HG03060 (cell line): ENCODE data around the gene OLFML1.
"Not testable (repeated sequence)": the region's sequence is repeated elsewhere in the genome, so short reads cannot be mapped to it uniquely, and the experiment has no call there.

Experiments
- ATAC-seq: cut with Tn5 transposase; IDR thresholded peaks from one replicate; pipeline ENCODE4 v1.9.1; 2021; ENCODE audit warnings: low read depth, moderate number of reproducible peaks; ENCODE audit not compliant: unreplicated experiment

The OLFML1 gene

DNA sequence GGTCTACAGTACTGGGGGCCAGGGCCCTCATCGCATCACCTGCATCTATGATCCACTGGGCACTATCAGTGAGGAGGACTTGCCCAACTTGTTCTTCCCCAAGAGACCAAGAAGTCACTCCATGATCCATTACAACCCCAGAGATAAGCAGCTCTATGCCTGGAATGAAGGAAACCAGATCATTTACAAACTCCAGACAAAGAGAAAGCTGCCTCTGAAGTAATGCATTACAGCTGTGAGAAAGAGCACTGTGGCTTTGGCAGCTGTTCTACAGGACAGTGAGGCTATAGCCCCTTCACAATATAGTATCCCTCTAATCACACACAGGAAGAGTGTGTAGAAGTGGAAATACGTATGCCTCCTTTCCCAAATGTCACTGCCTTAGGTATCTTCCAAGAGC, 24.7 kb downstream of the OLFML1 start:
- no peak for ATAC-seq

DNA sequence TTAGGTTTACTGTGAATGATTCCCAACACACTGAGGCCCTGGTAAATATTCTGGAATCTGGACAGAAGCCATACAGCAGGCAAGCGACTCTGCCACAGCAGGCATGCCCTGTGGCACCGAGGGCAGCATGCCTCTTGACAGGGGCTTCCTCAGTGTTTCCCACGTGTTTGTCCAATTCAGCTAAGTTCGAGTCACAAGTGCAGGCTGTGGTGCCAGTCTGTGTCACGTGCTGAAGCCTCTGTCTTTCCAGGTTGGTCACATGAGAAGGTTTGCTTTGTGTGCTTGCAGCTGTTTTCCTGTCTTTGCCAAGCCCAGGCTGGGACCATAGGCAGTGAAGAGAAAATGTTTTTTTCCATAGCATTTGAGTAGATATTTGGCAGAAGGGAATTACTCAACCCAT, 26.1 kb downstream of the OLFML1 start:
- no peak for ATAC-seq

DNA sequence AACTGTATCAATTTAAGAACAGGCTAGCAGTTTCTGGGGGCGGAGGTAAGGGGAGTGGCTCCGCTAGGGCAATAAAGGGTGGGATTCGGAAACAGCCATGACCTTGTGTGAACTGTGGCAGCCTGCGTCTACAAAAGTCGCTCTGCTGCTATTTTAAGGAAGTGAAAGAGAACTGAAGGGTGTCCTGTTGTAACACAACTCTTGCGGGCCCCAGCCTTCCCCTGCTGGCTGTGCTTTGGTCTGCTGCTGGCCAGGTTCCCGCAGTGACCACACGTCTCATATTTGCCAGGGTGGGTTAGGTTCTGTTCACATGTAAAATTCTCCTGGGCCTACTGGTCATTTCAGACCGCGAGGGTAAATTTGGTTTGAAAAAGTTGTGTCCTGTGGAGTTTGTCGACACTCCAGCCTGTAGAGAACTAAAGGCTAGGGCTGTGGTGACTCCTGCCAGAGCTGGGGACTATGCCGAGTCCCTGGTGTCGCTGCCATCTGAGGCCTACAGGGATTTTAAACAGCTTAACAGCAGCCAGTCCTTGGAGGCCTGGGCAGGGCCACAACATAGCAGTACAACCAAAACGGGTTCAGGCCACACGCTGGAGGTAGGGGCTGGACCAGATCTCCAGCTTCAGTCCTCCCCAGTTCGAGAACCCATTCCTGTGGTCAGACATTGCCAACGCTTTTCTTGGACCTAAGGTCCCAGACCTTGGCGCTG, 27.4 kb downstream of the OLFML1 start:
- peak; percentile 83 for ATAC-seq

DNA sequence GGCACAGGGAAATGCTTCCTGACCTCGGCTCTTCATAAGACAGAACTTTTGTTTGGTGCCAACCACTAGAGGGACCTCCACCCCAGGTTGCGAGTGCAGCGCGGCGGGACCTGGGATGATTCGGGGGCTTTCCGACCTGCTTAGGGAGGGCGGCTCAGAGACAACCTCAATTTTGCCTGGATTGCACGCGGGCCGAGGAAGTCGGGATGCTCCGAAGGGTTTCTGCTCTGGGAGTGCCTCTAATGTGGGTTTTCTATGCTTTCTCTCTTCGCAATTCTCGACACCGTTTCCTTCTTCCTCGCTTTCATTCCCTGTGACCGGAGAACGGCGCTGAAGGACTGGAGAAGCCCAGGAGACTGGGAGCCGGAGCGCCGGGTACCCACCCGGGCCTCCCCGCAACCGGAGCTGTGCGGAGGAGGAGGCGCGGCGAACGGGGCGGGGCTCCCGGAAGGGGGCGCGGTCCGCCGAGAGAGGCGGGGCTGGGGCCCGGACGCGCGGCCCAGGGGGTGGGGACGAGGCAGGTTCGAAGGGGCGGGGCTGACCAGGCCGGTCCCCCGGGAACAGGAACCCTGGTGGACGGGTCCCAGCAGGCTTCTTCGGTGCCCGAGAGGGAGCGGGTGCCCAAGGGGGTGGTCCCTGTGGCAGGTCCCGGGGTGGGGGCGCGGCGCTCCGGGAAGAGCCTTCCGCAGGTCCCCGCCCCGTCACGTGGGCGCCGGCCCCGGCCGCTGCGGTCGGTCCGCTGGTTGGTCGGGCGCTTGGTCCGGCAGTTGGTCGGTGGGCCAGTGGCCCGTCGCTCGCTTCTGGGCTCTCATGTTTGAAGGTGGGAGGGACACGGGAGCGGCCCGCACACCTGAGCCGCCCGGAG, 28.2 kb downstream of the OLFML1 start, which contains the start of gene PPFIBP2:
TSS of gene PPFIBP2 (plus strand) at position 766 of the 865 bp plus-strand sequence. CDS start 35,477 bp downstream, outside the sequence.
- peak; percentile 22 for ATAC-seq

DNA sequence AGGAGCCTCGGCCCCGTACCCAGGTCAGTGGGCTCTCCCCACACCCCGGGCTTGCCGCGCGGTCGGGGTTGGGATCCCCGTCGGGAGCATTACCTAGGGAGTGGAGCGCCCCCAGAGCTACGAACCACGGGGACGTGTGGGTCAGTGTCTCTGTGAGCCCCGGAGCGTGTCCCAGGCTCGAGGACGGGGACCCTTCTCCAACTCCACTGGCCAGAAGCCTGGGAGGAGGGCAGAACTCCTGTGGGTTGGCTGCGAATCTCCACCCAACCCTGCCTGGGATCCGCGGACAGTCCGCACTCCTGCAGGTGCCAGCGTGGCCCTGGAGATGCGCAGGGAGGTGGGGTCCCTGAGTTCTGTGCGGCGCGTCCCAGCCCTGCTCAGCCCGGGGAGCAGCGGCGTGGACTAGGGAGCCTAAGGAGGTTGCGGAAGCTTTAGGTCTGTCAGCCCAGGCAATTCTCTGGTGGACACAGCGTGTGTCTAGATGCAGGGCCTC, 28.8 kb downstream of the OLFML1 start:
- ATAC-seq = peak; percentile 2

DNA sequence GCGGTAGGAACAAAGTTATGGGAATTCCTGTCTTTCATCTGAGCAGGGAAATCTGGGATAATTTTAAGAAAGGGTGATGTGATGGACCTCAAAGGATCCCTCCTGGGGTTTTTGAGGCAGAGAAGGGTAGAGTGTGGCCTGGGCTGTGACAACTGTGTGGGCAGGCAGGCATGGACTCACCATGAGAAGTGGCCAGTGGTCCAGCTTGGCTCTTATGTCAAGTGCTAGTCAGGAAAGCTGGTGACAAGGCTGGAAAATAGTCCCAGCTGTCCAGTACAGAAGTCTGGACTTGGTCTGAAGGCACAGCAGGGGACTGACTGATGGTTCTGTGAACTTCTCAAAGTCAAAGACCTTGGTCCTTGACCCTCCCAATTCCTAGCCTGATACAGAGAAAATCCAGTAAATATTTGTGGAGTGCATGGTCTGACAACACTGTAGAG, 30.2 kb downstream of the OLFML1 start:
- no peak for ATAC-seq

DNA sequence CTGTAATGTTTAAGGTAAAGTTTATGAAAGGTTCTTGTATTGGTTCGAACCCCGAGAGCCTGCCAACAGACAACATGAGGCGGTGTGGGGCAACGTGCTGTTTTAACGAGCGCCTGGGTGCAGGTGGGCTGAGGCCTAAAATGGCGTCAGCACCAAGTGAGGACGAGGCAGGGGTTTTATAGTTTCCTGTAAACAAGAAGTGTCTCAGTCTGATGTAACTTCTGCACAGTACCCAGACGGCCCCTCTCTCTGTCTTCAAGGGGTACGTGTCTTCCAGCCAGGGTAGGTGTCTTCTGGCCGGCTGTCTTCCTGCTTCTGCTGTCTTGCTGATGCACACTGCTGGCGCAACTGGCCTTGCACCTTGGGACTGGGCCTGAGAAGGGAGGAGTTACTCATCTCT, 31.2 kb downstream of the OLFML1 start:
- no peak for ATAC-seq

DNA sequence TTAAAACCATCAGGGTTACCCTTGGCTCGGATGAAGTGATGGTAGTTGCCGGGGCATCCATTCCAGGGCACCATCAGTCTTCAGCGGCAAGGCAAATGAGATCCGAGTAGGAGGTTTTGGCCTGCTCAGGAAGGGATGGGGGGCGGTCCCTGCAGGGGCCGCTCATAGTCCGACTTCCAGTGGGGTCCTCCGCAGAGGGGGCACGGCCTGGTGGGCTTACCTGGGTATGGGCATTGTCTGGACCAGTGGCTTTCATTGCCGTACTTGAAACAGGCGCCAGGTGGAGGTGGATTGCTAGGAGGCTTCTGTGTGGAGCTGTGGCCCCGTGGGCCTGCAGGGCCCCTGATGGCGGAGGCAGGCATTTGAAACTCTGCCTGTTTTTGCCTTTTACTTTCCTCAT, 32.4 kb downstream of the OLFML1 start:
- not testable (repeated sequence) for ATAC-seq

DNA sequence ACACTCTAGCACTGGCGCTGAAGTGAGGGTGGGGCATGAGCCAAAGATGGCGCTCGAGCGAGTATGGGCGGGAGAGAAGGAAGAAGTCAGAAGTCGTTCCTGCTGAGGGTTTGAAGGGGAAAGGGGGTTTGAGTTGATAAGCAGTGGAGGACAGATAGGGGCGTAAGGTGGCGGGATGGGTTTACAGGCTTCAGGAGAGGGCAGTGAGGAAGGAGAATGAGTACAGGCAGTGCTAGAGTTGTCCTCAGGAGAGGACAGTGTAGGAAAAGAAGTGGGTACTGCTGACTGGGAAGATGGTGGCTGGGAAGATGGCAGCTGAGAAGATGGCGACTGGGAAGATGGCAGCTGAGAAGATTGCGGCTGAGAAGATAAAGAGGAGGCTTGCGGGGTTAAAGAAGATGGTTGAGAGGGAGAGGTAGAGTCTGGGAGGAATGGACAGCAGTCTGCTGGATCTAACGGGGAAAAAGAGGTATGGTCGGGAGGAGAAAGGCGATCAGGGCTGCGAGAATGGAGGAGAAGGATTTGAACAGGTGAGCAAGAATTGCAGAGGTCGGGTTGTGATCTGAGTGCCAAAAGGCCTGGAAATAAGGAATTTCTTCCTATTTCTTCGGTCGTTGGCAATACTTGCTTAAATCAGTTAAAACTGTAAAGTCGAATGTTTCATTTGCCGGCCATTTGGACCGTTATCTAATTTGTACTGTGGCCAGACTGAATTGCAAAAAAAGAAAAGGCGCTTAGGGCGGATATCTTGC, 33.7 kb downstream of the OLFML1 start:
- no peak for ATAC-seq

DNA sequence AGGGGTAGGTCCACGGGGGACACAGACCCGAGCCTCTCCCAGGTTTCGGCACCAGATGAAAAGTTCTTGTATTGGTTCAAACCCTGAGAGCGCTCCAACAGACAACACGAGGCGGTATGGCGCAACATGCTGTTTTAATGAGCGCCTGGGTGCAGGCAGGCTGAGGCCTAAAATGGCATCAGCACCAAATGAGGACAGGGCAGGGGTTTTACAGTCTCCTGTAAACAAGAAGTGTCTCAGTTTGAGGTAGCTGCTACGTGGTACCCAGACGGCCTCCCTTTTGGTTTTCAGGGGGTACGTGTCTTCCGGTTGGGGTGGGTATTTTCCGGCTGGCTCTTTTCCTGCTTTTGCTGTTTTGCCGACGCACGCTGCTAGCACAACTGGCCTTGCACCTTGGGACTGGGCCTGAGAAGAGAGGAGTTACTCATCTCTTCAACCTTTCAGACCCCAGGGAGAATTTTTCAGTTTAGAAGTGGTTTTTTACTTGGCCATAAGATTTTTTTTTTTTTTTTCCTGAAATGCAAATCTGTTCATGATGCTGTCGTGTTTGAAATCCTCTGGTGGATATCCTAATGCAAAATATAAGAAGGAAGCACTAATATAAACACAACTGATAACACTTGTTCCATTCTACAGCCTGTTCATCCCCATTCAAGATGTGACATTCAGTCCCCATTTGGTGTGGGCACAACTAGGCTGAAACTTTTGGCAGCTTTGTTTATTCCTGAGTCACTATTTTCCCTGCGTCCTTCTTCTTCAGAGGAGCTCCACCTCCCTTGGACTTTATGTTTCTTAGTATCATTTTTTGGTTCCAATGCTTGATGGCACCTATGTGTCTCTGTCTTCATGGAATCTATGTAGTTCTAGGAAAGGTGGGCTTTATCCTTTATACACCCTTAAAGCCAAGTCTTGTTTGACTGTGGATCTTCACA, 35.0 kb downstream of the OLFML1 start:
- ATAC-seq = peak; percentile 32

DNA sequence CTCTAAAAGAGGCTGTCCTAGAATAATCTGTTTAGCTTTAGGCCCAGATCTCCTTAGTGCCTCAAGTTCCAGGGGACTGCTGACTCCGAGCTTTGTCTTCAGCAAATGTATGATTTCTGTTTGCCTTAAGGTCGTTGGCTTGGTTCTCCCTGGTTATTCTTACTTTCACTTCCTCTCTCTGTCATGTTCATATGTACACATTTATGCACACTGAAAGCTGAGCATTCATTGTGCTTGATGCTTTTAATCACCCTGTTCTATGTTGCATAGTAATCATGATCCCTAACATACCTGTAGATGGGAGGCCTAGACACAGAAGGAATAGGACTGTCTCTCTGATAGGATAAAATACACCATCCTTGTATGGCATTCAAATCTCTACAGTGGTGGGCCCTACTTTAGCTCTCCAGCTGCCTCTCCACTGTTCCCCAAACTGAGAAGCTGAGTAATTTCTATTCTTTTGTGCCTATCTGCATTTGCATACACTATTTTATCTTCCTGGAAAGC, 35.7 kb downstream of the OLFML1 start:
- peak; percentile 76 for ATAC-seq

DNA sequence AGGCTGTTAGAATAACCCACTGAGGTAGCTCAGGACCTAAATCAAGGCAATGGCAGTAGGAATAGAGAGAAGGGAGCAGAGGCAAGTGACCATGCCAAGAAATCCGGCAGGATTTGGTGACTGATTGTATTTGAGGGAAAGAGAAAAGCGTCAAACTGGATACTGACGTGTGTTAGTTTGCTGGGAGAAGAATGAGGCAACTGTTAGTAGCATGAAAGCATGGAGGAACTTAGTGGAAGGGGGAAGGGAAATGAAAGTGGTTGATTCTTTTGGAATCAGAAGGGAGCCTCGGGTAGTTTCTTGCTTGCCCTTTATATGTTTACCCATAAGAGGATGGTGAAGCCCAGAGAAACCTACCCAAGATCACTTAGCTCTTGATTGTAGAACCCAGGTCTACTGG, 36.8 kb downstream of the OLFML1 start:
- no peak for ATAC-seq

DNA sequence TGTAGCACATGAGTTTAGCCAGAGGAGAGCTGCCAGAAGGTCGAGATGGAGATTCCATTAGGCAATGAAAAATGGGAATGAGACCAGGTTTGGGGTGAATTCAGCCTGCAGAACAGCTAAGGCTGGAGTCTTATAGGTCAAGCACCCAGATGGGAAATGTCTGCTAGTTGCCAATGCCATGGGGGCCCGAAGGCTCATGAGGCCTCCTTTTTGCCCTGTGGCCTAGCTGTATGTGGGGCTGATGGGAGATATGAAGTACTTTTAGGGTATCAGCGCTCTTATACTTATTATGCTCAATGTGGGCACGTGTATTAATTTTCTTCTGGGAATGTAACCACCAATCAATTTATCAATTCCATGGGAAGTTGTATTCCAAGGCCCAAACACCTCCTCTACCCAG, 37.2 kb downstream of the OLFML1 start:
- ATAC-seq = no peak

DNA sequence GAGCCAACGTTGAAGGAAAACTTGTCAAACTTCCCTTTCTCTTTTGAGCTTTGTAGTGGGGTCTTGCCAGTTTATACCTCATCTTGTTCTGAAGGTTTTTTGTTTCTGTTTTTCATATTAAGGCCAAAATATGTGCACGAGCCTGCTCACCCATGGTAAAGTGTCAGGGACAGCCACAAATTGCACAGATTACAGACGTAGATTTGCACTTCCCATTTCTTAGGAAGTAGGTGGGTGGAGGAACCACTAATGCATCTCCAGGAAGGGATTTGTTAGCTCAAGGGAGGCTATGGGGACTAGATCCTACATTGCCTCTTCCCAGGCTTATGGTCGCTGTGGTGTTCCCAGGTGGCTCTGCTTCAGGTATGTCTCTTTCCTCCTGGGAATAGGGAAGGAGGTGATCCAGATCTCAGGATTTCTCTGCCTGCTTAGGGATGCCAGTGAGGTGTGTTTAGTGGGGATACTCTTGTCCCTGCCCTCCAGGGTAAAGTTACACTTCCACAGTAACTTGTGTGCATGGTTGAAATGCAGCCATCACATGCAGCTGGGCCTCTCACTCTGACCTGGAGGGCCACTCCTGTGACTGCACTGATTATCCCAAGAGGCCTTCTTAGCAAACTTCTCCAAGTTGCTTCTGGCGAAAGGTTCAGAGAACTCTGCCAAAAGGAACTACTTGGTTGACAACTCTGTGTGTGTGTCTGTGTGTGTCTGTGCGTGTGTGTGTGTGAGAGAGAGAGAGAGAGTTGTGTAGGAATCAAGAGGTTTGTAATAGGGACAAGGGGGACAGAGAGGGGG, 38.3 kb downstream of the OLFML1 start:
- ATAC-seq = no peak

DNA sequence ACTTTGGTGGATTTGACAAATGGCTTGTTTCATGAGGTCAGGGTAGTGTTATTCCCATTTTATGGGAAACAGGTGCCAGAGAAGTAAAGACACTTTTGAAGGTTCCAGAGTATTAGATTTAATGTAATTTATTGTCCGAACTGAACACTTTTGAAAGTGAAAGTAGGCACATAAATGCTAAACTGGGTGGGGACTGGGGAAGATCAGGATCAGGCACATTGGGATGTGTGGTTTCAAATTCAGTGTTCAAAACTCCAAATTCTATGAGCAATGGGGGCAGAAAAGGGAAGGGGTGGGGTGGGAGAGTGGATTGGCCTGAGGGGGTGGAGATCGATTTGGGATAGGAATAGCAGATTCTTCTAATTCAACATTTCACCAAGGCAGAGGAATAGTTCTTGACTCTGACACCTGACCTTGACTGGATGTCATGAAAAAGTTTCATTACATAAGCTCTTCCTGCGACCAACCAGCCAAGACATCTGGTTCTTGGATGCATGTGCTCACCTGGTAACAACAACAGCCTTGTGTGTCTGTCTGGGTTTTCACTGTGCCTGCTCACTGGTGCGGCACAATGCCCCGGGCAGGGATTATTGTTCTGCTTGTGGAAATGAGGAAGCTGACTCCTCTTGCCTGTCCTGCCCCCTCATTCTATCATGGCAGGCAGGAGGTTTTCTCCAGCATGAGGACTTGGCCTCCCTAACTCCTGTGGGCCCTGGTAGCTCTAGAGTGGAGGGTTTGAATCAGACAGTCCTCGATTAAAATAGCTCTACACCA, 39.3 kb downstream of the OLFML1 start:
- no peak for ATAC-seq

DNA sequence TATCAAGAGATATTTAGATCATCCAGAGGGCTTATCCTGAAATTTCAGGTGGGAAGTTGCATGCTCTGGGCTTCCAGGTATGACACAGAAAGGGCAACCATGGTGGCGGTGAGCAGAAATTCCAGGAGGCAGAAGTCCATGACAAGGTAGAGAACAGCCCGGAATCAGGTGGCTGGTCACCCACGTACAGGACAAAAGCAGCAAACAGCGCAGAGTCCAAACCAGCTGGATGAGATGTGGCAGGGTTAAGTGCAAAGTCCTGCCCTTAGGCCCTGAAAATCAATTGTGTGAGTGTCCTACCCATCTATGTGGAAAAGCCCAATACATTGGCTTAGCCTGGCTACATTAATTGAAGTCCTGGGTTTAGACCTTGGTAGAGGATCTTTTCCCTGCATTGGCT, 40.1 kb downstream of the OLFML1 start:
- ATAC-seq = no peak

DNA sequence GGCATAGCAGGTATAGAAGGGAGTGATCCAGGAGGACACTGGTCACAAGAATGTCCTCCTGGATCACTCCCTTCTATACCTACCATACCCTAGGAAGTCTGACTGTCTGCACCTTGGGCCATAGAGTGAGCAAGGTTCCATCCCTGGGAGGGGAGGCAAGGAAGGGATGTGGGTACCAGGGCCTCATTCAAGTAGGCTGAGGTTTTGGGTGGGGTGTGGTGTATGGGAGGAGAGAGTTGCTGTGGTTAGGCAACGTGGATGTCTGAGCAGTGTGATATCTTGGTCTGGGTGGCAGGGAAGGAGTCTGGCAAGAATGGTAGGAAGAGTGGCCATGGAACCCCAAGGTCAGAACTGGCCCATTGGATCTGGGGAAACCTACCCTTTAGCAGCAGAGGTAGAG, 41.7 kb downstream of the OLFML1 start:
- ATAC-seq = no peak

DNA sequence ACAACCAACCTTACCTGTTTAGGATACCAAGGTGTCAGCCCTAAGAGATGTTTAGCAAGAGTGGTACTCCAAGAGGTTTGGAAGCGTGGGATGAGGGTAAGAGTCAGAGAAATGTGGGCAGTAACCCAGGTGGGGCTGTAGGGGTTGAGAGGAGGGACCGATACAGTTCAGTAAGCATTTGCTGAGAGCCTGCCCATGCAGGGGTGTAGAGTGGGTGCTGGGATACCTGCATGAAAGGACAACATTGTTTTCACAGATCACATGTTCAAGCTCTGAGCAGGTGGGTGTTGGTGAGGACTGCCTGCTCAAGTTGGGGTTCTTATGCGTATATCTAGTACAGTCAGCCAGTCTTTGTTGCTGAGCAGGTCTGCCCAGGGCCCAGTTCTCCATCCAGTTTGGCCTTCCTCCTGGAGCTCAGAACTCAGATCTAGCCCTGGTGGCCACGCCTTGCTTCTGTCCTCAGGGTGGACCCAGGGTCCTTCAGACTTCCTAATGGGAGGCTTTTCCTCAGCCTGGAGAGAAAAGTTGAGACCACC, 43.3 kb downstream of the OLFML1 start:
- no peak for ATAC-seq
